ENCODE data around the gene PRSS23.

- TF ChIP-seq POLR2AphosphoS5 (IDR thresholded peaks at IDR 0.05) (no peak), REST (IDR thresholded peaks at IDR 0.05; ENCODE audit: borderline replicate concordance) (no peak), CTCF (IDR thresholded peaks at IDR 0.05; ENCODE audit: poor library complexity, severe bottlenecking) (no peak), RAD21 (conservative IDR thresholded peaks at IDR 0.05) (no peak), EP300 (conservative IDR thresholded peaks at IDR 0.05; ENCODE audit: poor library complexity, severe bottlenecking) (no peak), SMC3 (conservative IDR thresholded peaks at IDR 0.05; ENCODE audit: poor library complexity) (no peak), EZH2 (IDR thresholded peaks at IDR 0.05; ENCODE audit: borderline replicate concordance, insufficient read depth, low read length, poor library complexity, severe bottlenecking) (no peak)
Measured at GRCh38 chr11:86772999-86773398, 27.3 kb upstream of the PRSS23 start.

All from neural cell (in vitro differentiated cells).